Measurements from ENCODE around the gene RAB3IL1. TPM values are rescaled to one million over a fixed set of nuclear protein-coding genes. Genes with fewer than 3 reads are reported as not detected.

Gene RAB3IL1
- total and polyA plus RNA-seq, 9 of the 15 experiments (the other 6 are each of a cell fraction or from before 2014, with no cell fraction given), result 0.15 to 42.6 (median 15.5) TPM

DNA sequence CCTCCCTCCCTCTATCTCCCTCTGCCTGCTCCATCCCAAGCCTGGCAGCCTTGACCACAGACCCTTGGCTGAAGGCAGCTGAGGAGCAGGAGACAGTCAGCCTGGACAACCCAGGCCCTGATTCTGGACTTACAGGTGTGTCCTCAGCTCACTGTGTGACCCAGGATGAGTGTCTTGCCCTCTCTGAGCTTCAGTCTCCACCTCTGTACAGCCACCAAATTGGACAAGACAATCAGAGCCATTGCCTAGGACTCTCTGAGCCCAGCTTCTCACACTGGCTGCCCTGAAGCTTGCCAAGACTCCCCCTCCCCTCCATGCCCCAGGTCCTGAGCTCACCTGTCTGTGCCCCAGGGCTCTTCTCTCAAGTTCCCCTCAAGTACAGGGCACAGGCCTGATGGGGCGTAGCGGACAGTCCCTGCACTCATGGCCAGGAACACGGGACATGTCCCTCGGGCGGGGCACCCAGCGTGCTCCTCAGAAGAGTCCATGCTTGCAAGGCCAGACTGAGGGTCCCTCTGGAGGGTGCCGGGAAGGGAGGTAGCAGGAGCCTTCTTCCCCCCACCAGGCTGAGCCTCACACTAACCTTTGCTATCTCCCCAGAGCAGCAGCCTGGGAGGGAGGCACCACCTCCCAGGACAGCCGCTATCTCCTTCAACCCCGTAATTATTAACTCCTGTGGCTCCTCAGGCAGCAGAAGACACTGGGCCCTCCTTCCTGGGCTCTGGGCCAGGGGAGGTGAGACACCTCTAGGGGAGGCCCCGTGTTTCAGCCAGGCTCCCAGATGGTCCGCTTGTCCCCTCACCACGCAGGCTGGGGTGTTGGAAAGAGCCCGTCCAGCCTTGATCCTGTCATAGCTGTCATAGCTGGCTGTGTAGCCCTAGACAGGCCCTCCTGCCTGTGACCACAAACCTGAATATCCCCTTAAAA, 2.6 kb upstream of the RAB3IL1 start (continued):
- TF ChIP-seq MBD2 (IDR thresholded peaks at IDR 0.05; ENCODE audit: borderline replicate concordance, low read depth) (peak; percentile 78; the same call in 1 of the 2 replicates), SETDB1 (IDR thresholded peaks at IDR 0.05; ENCODE audit: low read length) (no peak), ZFP30 (CRISPR knock-in tag; IDR thresholded peaks at IDR 0.05; ENCODE audit: borderline replicate concordance) (no peak), ZNF717 (CRISPR knock-in tag; IDR thresholded peaks at IDR 0.05) (no peak), GATAD2A (IDR thresholded peaks at IDR 0.05) (peak; percentile 35; the same call in 1 of the 2 replicates), TAF15 (IDR thresholded peaks at IDR 0.05; ENCODE audit: low read depth, low read length) (no peak), DACH1 (IDR thresholded peaks at IDR 0.05; ENCODE audit: partially characterized antibody) (peak; percentile 68), LCOR (CRISPR knock-in tag; IDR thresholded peaks at IDR 0.05) (peak; percentile 87), ZNF143 (CRISPR knock-in tag; IDR thresholded peaks at IDR 0.05) (peak; percentile 50; the same call in 1 of the 2 replicates), SMARCA5 (IDR thresholded peaks at IDR 0.05) (peak; percentile 96), ZBTB8A (IDR thresholded peaks at IDR 0.05; ENCODE audit: partially characterized antibody) (no peak), POLR2AphosphoS5 (IDR thresholded peaks at IDR 0.05; ENCODE audit: control insufficient read depth, insufficient read depth, low read depth, low read length) (peak; percentile 95), KHSRP (IDR thresholded peaks at IDR 0.05) (no peak), PTBP1 (IDR thresholded peaks at IDR 0.05; ENCODE audit: low read depth, low read length) (0 out of 2 replicates have a peak, but pooled peaks have one; percentile 74), E2F5 (CRISPR knock-in tag; IDR thresholded peaks at IDR 0.05) (no peak), ESRRA (IDR thresholded peaks at IDR 0.05; ENCODE audit: borderline replicate concordance, low read depth) (peak; percentile 16; the same call in 1 of the 2 replicates), HDAC6 (IDR thresholded peaks at IDR 0.05; ENCODE audit: low read depth, low read length) (no peak), POU5F1 (IDR thresholded peaks at IDR 0.05; ENCODE audit: borderline replicate concordance, low read depth, low read length, partially characterized antibody) (no peak), ZNF282 (CRISPR knock-in tag; IDR thresholded peaks at IDR 0.05) (no peak), SAFB (IDR thresholded peaks at IDR 0.05; ENCODE audit: borderline replicate concordance, low read depth, low read length) (no peak), ARNT (IDR thresholded peaks at IDR 0.05) (no peak), PHB2 (IDR thresholded peaks at IDR 0.05; ENCODE audit: low read depth) (peak; percentile 62; the same call in 1 of the 2 replicates), PURB (CRISPR knock-in tag; IDR thresholded peaks at IDR 0.05; ENCODE audit: low read depth) (no peak), CC2D1A (IDR thresholded peaks at IDR 0.05) (peak; percentile 87; the same call in 1 of the 2 replicates), TAF9B (IDR thresholded peaks at IDR 0.05; ENCODE audit: partially characterized antibody) (no peak)
- TF ChIP-seq, protein P1, sequence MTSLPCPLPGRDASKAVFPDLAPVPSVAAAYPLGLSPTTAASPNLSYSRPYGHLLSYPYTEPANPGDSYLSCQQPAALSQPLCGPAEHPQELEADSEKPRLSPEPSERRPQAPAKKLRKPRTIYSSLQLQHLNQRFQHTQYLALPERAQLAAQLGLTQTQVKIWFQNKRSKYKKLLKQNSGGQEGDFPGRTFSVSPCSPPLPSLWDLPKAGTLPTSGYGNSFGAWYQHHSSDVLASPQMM (CRISPR knock-in tag; IDR thresholded peaks at IDR 0.05), result no peak
- TF ChIP-seq, protein P2, sequence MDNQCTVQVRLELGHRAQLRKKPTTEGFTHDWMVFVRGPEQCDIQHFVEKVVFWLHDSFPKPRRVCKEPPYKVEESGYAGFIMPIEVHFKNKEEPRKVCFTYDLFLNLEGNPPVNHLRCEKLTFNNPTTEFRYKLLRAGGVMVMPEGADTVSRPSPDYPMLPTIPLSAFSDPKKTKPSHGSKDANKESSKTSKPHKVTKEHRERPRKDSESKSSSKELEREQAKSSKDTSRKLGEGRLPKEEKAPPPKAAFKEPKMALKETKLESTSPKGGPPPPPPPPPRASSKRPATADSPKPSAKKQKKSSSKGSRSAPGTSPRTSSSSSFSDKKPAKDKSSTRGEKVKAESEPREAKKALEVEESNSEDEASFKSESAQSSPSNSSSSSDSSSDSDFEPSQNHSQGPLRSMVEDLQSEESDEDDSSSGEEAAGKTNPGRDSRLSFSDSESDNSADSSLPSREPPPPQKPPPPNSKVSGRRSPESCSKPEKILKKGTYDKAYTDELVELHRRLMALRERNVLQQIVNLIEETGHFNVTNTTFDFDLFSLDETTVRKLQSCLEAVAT (IDR thresholded peaks at IDR 0.05), result 0 out of 4 replicates have a peak, but pooled peaks of 1 of the 2 experiments have one; percentile 43

Measured in K562 (cell line).